HG02759 (cell line): ENCODE data around the gene DCDC2C.

ENCODE experiments used
- ATAC-seq: cut with Tn5 transposase; IDR thresholded peaks from one replicate; pipeline ENCODE4 v1.9.1; 2021; ENCODE audit warnings: mild to moderate bottlenecking, moderate library complexity; ENCODE audit not compliant: unreplicated experiment

DCDC2C gene

GRCh38 chr2:3708576-3708975 is 5.2 kb downstream of the DCDC2C start:
- ATAC-seq = no peak

- ATAC-seq = no peak
These were observed 5.8 kb downstream of the DCDC2C start for GRCh38 chr2:3709225-3709624.

- ATAC-seq = no peak
These were observed 9.0 kb downstream of the DCDC2C start for GRCh38 chr2:3712424-3712823.

- ATAC-seq = no peak
These were observed 9.6 kb downstream of the DCDC2C start for GRCh38 chr2:3712831-3713503.

GRCh38 chr2:3718679-3719078 is 15.3 kb downstream of the DCDC2C start:
- no peak for ATAC-seq

DNA sequence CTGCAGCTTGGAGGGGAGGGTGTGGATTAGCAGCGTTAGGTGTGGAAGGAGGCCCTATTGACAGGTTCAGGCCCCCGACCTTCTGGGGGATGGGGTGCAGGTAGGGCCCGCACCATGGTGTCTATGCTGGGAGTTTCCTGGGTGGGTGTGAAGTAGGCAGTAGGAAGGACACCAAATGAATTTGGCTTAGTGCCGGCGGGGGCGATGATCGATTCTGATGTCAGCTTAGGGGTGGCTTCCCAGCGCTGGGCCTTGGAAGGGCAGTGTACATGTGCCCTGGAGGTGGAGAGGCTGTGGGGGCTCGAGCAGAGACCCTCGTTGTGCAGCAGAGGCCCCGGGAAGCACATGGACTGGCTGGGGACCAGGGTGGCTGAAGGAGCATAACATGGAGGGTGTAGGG is 21.6 kb downstream of the DCDC2C start:
- ATAC-seq = no peak

GRCh38 chr2:3725458-3726250 is 22.3 kb downstream of the DCDC2C start:
- no peak for ATAC-seq

GRCh38 chr2:3726511-3726910 is 23.1 kb downstream of the DCDC2C start:
- ATAC-seq = no peak

GRCh38 chr2:3727397-3728045 is 24.1 kb downstream of the DCDC2C start:
- no peak for ATAC-seq

DNA sequence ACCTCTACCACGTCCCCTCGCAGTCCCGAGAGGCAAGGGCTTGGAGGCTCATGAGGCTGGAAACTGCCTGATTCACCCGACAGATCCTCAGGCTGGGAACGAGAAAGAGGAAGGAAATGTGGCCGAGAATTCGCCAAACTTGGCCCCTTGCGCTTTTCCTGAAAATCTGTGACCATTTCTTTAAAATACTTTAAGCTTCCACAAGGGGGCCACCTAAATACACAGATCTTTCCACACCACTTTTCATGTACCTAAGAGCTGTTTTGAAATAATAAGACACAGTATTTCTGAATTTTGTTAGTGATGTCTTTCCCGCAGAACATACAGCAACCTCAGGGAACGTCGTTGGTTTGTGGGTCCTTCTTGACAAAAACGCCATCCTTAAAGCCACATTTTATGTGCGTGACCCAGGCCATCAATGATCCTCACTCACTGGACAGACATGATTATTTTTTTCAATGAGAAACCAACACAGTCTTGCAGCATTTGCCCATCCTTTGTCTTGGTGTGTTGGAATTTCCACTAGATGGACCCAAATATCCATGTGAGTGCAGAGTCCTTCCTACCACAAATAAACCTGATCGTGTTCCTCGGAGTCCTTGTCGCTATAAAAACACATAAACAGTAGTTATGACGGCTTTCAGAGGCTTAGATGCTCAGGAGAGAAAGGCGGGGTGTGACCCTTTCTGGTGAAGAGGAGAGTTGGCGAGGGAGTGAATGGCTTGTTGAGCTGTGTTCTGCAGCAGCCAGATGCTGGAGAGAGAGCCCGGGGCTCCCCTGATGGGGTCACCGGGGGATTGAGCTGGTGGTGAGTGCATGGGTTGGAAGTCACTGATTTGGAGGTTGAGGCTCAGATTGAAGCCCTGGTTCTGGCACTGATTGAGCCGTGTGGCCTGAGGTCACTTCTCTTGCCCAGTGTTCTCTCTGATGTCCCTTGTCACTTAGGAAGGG is 25.0 kb downstream of the DCDC2C start:
- ATAC-seq = peak; percentile 52

DNA sequence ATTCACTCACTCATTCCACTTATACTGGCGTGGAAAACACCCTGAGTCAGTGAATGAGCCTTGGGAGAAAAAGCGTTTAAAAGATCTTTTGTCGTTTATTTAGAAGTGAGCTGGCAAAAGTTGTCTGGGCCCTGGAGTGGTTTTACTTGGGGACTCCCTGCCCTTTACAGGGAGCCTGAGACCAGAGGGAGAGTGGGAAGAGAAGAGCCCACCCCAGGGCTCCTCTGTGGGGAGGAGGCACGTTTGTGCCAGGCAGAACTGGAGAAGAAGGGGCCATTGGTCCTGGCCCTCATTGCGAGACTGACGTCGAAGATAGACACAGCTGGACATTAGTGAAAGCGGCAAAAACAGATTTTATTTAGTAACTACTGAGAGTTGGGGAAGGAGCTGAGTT is 25.7 kb downstream of the DCDC2C start:
- ATAC-seq = no peak

DNA sequence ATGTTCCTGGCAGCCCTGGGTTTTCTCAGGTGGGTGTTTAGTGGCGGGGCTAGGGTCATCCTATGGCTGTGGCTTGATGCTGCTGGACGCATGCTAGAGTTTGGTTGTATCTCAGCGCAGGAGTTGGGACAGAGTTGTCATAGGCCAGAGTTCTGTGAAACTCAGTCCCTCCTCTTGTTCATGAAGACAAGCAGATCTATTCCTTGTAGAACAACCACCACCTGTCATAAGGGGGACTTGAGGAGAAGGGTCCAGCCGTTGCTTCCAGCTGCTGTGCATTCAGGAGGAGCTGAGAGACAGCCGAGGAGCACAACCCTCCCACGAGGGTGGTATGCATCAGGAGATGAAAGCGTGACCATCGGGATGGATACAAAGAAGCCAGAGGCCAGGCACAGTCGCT is 26.4 kb downstream of the DCDC2C start:
- no peak for ATAC-seq

- ATAC-seq = no peak
These were observed 27.3 kb downstream of the DCDC2C start for GRCh38 chr2:3730646-3731045.

DNA sequence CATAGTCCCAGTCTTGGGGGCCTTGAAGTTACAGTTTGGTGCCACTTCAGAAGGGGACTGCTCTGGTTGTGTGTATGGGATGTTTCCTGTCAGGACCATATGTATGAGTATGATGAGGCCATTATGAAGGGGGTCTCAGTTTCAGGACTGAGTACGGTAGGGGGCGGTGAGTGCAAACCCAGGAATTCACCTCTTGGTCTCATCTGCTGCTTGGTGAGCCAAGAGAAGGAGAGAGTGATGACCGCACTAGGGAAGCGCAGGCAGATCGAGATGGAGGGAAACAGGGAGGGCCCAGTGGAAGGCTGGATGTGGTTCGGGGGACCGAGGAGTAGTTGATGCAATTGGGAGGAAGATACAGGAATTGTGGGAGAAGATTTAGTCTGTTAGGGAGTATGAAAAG is 28.5 kb downstream of the DCDC2C start:
- no peak for ATAC-seq

GRCh38 chr2:3736112-3736511 is 32.7 kb downstream of the DCDC2C start:
- ATAC-seq = no peak

- no peak for ATAC-seq
These were observed 33.8 kb downstream of the DCDC2C start for GRCh38 chr2:3737128-3737527.

- ATAC-seq = no peak
These were observed 35.1 kb downstream of the DCDC2C start for GRCh38 chr2:3738454-3738853.

GRCh38 chr2:3739313-3739712 is 35.9 kb downstream of the DCDC2C start:
- ATAC-seq = no peak

DNA sequence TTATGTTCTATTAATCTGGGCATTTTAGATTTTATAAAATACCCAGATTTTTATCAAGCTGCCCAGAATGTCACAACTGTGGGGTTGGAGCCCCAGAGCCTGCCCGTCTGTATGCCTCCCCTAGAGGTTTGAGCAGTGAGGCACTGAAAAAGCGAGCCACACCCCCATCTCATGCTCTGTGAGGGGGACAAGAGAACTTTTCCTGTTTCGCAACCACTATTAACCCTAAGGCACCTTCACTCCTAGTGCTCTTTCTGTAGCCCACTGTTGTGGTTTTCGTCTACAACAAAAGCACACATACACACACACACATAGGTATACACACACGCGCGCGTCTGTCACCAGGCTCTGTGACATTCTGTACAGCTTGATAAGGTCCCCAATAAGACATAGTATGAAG is 38.0 kb downstream of the DCDC2C start:
- ATAC-seq = no peak

DNA sequence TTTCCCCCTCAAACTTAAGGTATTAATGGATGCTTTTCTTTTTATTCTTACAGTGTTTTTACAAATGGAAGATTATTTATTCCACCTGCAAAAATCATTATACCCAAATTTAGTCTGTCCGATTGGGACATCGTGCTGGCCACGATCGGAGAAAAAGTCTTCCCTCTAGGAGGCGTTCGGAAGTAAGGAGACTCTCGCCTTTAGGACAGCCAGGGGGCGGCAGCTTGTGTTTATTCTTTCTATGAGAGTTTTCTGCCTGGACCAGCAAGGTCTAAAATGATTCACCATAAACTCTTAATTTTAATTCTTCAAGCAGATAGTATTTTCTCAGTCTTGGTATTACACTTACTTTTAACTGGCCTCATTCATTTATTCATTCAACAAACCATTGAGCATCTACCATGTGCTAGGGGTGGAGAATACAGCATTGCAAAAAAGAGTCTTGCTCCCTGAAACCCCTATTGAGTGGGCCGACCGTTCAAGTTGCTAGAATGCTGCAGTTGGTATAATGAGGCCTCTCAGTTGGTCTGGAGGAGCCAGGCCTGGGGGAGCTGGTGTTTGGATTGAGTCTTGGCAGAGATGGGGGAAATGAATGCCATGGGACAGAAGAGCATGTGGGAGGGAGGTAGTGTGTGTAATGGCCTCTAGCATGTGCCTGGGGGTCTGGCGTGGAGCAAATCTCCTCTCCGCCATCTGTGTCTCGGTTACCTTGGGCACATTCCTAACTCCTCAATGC is 38.7 kb downstream of the DCDC2C start:
- ATAC-seq = no peak
